Karpas-422 (cell line): Measurements from ENCODE around the gene KIRREL1. TPM values are rescaled to one million over a fixed set of nuclear protein-coding genes. Genes with fewer than 3 reads are reported as not detected.

Source experiments
- DNase-seq: peaks from one replicate; pipeline ENCODE4 v3.0.0-alpha.2; 2015
- H2AFZ ChIP-seq: fragments of 200-600 bp; sonication (generic); 2 replicates; pipeline ENCODE4 v1.6.1; 2014; ENCODE audit warnings: antibody characterized with exemption, low read length, mixed read lengths
- H3K27ac ChIP-seq: fragments of 200-600 bp; sonication (generic); 2 replicates; pipeline ENCODE4 v1.5.1; 2014; ENCODE audit warnings: mild to moderate bottlenecking, low read length, moderate library complexity
- H3K27me3 ChIP-seq: fragments of 200-600 bp; sonication (generic); 2 replicates; pipeline ENCODE4 v1.6.1; 2014; ENCODE audit warnings: low read length, mixed read lengths
- H3K36me3 ChIP-seq: fragments of 200-600 bp; sonication (generic); 2 replicates; pipeline ENCODE4 v1.6.1; 2014; ENCODE audit warnings: low read length, mixed read lengths; ENCODE audit not compliant: insufficient read depth
- H3K4me1 ChIP-seq: fragments of 200-600 bp; sonication (generic); 2 replicates; pipeline ENCODE4 v1.6.1; 2014; ENCODE audit warnings: mild to moderate bottlenecking, low read length, mixed read lengths
- H3K4me2 ChIP-seq: fragments of 200-600 bp; sonication (generic); 2 replicates; pipeline ENCODE4 v1.6.1; 2014; ENCODE audit warnings: low read length, low read depth, mild to moderate bottlenecking; ENCODE audit not compliant: poor library complexity, severe bottlenecking
- H3K4me3 ChIP-seq: fragments of 200-600 bp; sonication (generic); 2 replicates; pipeline ENCODE4 v1.5.1; 2014; ENCODE audit warnings: mild to moderate bottlenecking, antibody characterized with exemption, low read length, mixed read lengths
- H3K79me2 ChIP-seq: fragments of 200-600 bp; sonication (generic); 2 replicates; pipeline ENCODE4 v1.6.1; 2014; ENCODE audit warnings: mild to moderate bottlenecking, low read length, mixed read lengths
- H3K9ac ChIP-seq: fragments of 200-600 bp; sonication (generic); 2 replicates; pipeline ENCODE4 v1.6.0; 2014; ENCODE audit warnings: low read length
- H3K9me2 ChIP-seq: fragments of 200-600 bp; sonication (generic), shearing (Covaris generic); replicated peaks from 2 replicates; pipeline ENCODE4 v1.6.0; 2014; ENCODE audit warnings: mild to moderate bottlenecking, low read length, moderate library complexity; ENCODE audit not compliant: insufficient read depth
- H3K9me3 ChIP-seq: fragments of 300-700, 200-600 bp; sonication (generic); 2 replicates; pipeline ENCODE4 v1.6.1; 2014; ENCODE audit warnings: low read length, mixed read lengths
- H4K20me1 ChIP-seq: fragments of 200-600 bp; sonication (generic); 2 replicates; pipeline ENCODE4 v1.6.1; 2014; ENCODE audit warnings: mild to moderate bottlenecking, antibody characterized with exemption, low read length, low read depth; ENCODE audit not compliant: insufficient read depth
- total RNA-seq: library from RNA; depleted of rRNA; stranded (reverse); fragments of >200 nt; shearing (Covaris generic); gene quantifications from 2 replicates; pipeline ENCODE4 v1.2.3, GENCODE V29; 2014; ENCODE audit warnings: low replicate concordance

KIRREL1 gene
- total RNA-seq, 1 experiment from 2014 or later, result not detected

DNA sequence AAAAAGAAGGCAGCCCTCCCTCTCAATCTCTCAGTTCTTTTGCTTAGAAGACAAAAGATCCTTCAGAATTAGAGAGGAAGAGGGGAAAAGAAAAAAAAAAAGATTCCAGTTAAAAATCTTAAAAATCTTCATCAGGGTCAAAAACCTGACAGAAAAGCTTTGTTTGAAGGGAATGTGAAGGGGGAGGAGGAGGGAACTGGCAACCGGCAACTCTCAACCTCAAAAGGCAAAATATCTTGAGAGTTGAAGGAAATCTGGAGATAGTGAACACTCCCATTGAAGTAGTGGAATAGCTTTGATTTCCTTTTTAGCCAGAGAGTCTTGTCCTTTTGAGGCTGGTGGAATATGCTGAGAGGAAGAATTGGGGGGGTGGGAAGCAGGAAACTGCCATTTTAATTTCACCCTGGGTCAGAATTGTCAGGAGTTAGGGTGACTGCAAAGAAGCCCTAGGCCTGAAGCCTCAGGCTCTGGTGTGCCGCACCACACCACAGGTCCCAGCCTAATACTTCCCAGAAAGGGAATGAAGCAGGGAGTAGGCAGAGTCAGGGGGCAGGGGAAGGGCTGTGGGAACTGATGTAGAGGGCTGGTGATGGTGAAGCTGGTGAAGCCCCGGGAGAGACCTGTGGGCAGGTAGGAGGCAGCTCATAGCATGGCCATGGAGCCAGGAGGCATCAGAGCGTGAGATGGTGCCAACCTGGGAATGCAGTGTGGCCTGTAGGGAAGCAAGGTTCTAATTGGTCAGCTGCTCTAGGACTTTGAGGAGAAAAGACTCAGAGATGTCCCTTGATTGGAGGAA is 24.6 kb downstream of the KIRREL1 start:
- Histone ChIP-seq H3K4me3 (no peak overlapping the region), H3K4me2 (no peak overlapping the region), H3K4me1 (no peaks in the 10 kb centered on the region), H3K36me3 (no peaks in the 10 kb centered on the region), H3K9me3 (no peaks in the 10 kb centered on the region), H3K27ac (no peak overlapping the region), H3K9me2 (no peaks in the 10 kb centered on the region), H3K27me3 (0 out of 2 replicates have a peak, but pooled peaks cover 2% of the 10 kb centered on the region), H3K9ac (no peak overlapping the region), H3K79me2 (no peaks in the 10 kb centered on the region), H4K20me1 (no peaks in the 10 kb centered on the region), H2AFZ (no peak overlapping the region)
- no peak for DNase-seq

GRCh38 chr1:158019171-158019868 is 25.9 kb downstream of the KIRREL1 start:
- Histone ChIP-seq H4K20me1 (no peaks in the 10 kb centered on the region), H3K79me2 (no peaks in the 10 kb centered on the region)

DNA sequence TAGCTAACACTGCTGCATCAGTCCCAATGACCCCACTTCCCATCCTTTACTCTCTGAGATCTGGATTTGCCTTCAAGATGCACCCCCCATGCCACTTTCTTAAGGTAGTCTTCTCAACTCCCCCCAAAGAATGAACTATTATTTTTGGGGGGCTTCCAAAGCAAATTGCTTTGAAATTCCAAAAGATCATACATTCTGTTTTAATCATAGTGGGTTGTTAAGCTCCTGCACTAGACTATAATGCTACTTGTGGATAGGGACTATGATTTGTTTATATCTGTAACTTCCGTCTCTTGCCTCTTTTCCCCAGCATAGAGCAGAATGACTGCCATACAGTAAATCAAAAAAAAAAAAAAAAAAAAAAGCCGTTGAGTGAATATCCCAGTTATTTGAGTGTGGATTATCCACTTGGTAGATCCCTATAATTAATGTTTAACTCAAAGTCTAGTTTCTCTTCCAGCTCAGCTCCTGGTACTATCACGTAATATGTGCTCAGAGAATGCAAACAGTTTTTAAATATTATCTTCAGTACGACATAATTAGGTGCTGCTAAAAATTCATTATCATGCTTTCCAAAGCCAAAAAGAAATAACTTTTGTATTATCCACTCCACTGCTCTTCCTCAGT is 26.9 kb downstream of the KIRREL1 start:
- Histone ChIP-seq H3K9ac (no peak overlapping the region), H3K79me2 (no peaks in the 10 kb centered on the region)

More at GRCh38 chr1:158019171-158019868, 25.9 kb downstream of the KIRREL1 start:
- Histone ChIP-seq H2AFZ (no peak overlapping the region), H3K4me2 (no peak overlapping the region), H3K9me3 (no peaks in the 10 kb centered on the region), H3K4me3 (no peak overlapping the region), H3K36me3 (no peaks in the 10 kb centered on the region), H3K9me2 (no peaks in the 10 kb centered on the region), H3K27ac (no peak overlapping the region), H3K4me1 (no peaks in the 10 kb centered on the region), H3K9ac (no peak overlapping the region), H3K27me3 (0 out of 2 replicates have a peak, but pooled peaks cover 2% of the 10 kb centered on the region)
- DNase-seq, result no peak

DNA sequence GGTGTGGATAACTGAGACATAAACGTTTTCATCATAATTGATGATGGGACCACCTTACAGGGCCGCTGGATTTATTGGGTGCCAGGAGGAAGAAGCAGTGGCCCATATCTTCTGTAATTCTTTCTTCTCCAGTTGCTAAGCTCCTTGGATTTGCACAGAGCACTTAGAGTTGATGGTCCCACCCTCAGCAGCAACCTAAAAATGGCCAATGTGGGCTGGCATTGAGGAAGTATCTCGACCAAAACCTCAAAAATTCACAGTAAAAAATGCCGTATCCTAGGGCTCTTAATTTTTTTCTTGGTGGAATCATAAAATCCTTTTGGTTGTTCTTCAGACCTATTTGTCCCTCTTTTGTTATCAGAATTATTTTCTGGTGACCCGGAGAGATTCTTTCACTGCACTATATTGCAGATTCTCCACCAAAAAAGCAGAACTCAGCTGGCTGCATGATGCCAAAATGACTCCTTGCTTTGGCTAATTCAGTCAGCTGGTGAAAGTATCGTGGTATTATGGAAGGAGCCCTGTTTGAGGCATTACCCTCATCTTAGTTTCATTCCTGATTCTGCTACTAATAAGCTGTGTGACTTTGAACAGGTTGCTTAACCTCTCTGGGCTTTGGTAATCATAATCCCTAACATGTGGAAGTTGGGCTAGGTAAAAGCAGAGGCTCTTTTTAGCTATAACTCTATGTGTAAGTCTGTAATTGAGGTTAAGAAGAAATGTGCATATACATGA is 27.6 kb downstream of the KIRREL1 start:
- Histone ChIP-seq H4K20me1 (no peaks in the 10 kb centered on the region), H3K9me3 (no peaks in the 10 kb centered on the region), H3K36me3 (no peaks in the 10 kb centered on the region), H3K9ac (no peak overlapping the region), H3K4me1 (no peaks in the 10 kb centered on the region), H3K9me2 (no peaks in the 10 kb centered on the region), H3K27me3 (no peaks in the 10 kb centered on the region), H3K27ac (no peak overlapping the region), H3K4me3 (no peak overlapping the region), H3K79me2 (no peaks in the 10 kb centered on the region), H3K4me2 (no peak overlapping the region), H2AFZ (no peak overlapping the region)
- DNase-seq, result no peak

More for the DNA sequence above, 26.9 kb downstream of the KIRREL1 start:
- H3K9me2 ChIP-seq, result no peaks in the 10 kb centered on the region
- H3K4me3 ChIP-seq, result no peak overlapping the region
- no peaks in the 10 kb centered on the region for H3K27me3 ChIP-seq
- no peak overlapping the region for H2AFZ ChIP-seq
- H3K9me3 ChIP-seq, result no peaks in the 10 kb centered on the region
- H4K20me1 ChIP-seq, result no peaks in the 10 kb centered on the region
- no peak overlapping the region for H3K4me2 ChIP-seq
- no peak overlapping the region for H3K27ac ChIP-seq
- no peak for DNase-seq
- no peaks in the 10 kb centered on the region for H3K4me1 ChIP-seq
- H3K36me3 ChIP-seq, result no peaks in the 10 kb centered on the region

GRCh38 chr1:158021721-158022120 is 28.3 kb downstream of the KIRREL1 start:
- Histone ChIP-seq H2AFZ (no peak overlapping the region), H3K27me3 (no peaks in the 10 kb centered on the region), H3K27ac (no peak overlapping the region), H3K4me1 (no peaks in the 10 kb centered on the region), H4K20me1 (no peaks in the 10 kb centered on the region), H3K9ac (no peak overlapping the region), H3K79me2 (no peaks in the 10 kb centered on the region), H3K4me2 (no peak overlapping the region), H3K9me3 (no peaks in the 10 kb centered on the region), H3K4me3 (no peak overlapping the region), H3K9me2 (no peaks in the 10 kb centered on the region), H3K36me3 (no peaks in the 10 kb centered on the region)
- DNase-seq, result no peak

- no peak overlapping the region for H3K4me3 ChIP-seq
- no peaks in the 10 kb centered on the region for H3K9me3 ChIP-seq
- H3K27me3 ChIP-seq, result no peaks in the 10 kb centered on the region
- DNase-seq, result no peak
- H3K4me1 ChIP-seq, result no peaks in the 10 kb centered on the region
- H2AFZ ChIP-seq, result no peak overlapping the region
- no peaks in the 10 kb centered on the region for H3K9me2 ChIP-seq
- H3K9ac ChIP-seq, result no peak overlapping the region
- H3K27ac ChIP-seq, result no peak overlapping the region
- no peaks in the 10 kb centered on the region for H3K36me3 ChIP-seq
- no peak overlapping the region for H3K4me2 ChIP-seq
- no peaks in the 10 kb centered on the region for H4K20me1 ChIP-seq
- H3K79me2 ChIP-seq, result no peaks in the 10 kb centered on the region
Measured at GRCh38 chr1:158022554-158023312, 29.3 kb downstream of the KIRREL1 start.

DNA sequence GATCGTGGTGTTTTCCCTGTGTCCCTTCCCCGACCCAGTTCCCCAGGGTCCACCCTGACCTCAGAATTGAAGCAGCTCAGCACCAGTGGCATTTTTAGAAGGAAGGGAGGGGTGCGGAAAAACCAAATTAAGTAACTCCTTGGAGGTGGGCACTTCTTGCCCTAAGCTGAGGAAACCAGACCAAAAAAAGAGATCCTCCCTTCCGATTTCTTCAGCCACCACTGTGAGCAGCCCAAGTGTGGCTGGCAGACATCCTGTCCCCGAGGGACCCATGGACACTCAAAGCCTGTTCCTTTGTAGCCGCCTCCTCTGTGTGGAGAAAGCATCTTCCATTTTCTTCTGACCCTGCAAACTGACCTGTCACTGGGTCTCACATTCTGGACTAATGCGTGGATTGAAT is 31.3 kb downstream of the KIRREL1 start:
- Histone ChIP-seq H3K79me2 (no peaks in the 10 kb centered on the region), H3K27me3 (no peaks in the 10 kb centered on the region), H3K9me2 (no peaks in the 10 kb centered on the region), H4K20me1 (no peaks in the 10 kb centered on the region), H3K36me3 (no peaks in the 10 kb centered on the region), H3K27ac (no peak overlapping the region), H3K4me2 (no peak overlapping the region), H3K9ac (no peak overlapping the region), H3K4me1 (no peaks in the 10 kb centered on the region), H3K4me3 (no peak overlapping the region), H3K9me3 (no peaks in the 10 kb centered on the region), H2AFZ (no peak overlapping the region)
- no peak for DNase-seq
